A549 (cell line): Measurements from ENCODE around the gene USP22.

Experiments used
- CEBPB ChIP-seq, 2 experiments: fragments of >200 bp in 1 of 2; sonication (Bioruptor Twin) in 1 of 2; formaldehyde crosslinking in 1 of 2; IDR thresholded peaks; 2 replicates each; pipeline ENCODE4 v1.6.1; 2012 to 2016
- CTCF ChIP-seq: fragments of >200 bp; sonication (Bioruptor Twin); formaldehyde crosslinking; IDR thresholded peaks from 3 replicates; pipeline ENCODE4 v1.5.1; 2016
- ELK1 ChIP-seq: fragments of 150-350 bp; IDR thresholded peaks from 2 replicates; pipeline ENCODE4 v1.6.1; 2014; ENCODE audit warnings: low read depth, mild to moderate bottlenecking, low read length
- EP300 ChIP-seq, 2 experiments: fragments of >200 bp; sonication (Bioruptor Twin); formaldehyde crosslinking; IDR thresholded peaks; 2 replicates in 1 of 2; 3 replicates in 1 of 2; pipeline ENCODE4 v1.6.1; 2016 to 2017
- HMGXB4 ChIP-seq: fragments of 250-450 bp; sonication (Bioruptor Pico); IDR thresholded peaks from 2 replicates; pipeline ENCODE4 v1.5.0; 2021; ENCODE audit warnings: mild to moderate bottlenecking, moderate library complexity, borderline replicate concordance
- NFE2L2 ChIP-seq: fragments of 150-350 bp; conservative IDR thresholded peaks from 2 replicates; pipeline ENCODE4 v1.6.1; 2014; ENCODE audit warnings: low read length
- REST ChIP-seq: fragments of 200-600 bp; sonication (generic); IDR thresholded peaks from 2 replicates; pipeline ENCODE4 v1.6.1; 2016; ENCODE audit warnings: antibody characterized with exemption, mild to moderate bottlenecking, moderate library complexity

- no peak for TF ChIP-seq ELK1
- TF ChIP-seq CEBPB (IDR thresholded peaks at IDR 0.05), result no peak
- TF ChIP-seq HMGXB4, result no peak
- TF ChIP-seq CTCF, result peak; percentile 40
- TF ChIP-seq REST, result no peak
- TF ChIP-seq NFE2L2, result no peak
- no peak for TF ChIP-seq EP300 (IDR thresholded peaks at IDR 0.05)
These were observed 22.7 kb downstream of the USP22 start for GRCh38 chr17:21019976-21020586.
